ENCODE results near the gene MBTPS1.
A peak's percentile ranks its signal among the peaks of the same experiment; 100 is the strongest.

MBTPS1 gene

GRCh38 chr16:84105301-84105815 lies 11.4 kb downstream of the MBTPS1 start:
- Histone ChIP-seq H3K36me3 (ENCODE audit: control insufficient read depth in 5 of 5, insufficient read depth in 5 of 5, low read length in 5 of 5) (peaks cover 0 to 30% (median 26%) of the 10 kb centered on the region in 5 donors), H3K27ac (ENCODE audit: low read depth, low read length) (no peak overlapping the region), H3K4me1 (ENCODE audit: control insufficient read depth in 5 of 5, insufficient read depth in 5 of 5, low read length in 5 of 5) (peaks cover 0 to 20% (median 13%) of the 10 kb centered on the region in 5 donors), H3K9me3 (ENCODE audit: control insufficient read depth in 5 of 5, low read length in 5 of 5) (no peaks in the 10 kb centered on the region), H3K27me3 (ENCODE audit: control insufficient read depth in 5 of 5, insufficient read depth in 4 of 5, low read length in 5 of 5) (no peaks in the 10 kb centered on the region), H3K9ac (ENCODE audit: low read length in 5 of 5) (peak overlapping the region in 1 of 5 donors; percentile 12), H3K4me3 (ENCODE audit: low read depth in 1 of 5, low read length in 5 of 5) (no peak overlapping the region)

- H3K4me3 ChIP-seq (ENCODE audit: low read depth in 1 of 5, low read length in 5 of 5) = no peak overlapping the region
- no peak overlapping the region for H3K27ac ChIP-seq (ENCODE audit: low read depth, low read length)
- no peaks in the 10 kb centered on the region for H3K27me3 ChIP-seq (ENCODE audit: control insufficient read depth in 5 of 5, insufficient read depth in 4 of 5, low read length in 5 of 5)
- H3K4me1 ChIP-seq (ENCODE audit: control insufficient read depth in 5 of 5, insufficient read depth in 5 of 5, low read length in 5 of 5) = peaks cover 0 to 20% (median 13%) of the 10 kb centered on the region in 5 donors
- peaks cover 0 to 31% (median 26%) of the 10 kb centered on the region in 5 donors for H3K36me3 ChIP-seq (ENCODE audit: control insufficient read depth in 5 of 5, insufficient read depth in 5 of 5, low read length in 5 of 5)
- H3K9me3 ChIP-seq (ENCODE audit: control insufficient read depth in 5 of 5, low read length in 5 of 5) = no peaks in the 10 kb centered on the region
- H3K9ac ChIP-seq (ENCODE audit: low read length in 5 of 5) = no peak overlapping the region
Measured at GRCh38 chr16:84104231-84104630, 12.5 kb downstream of the MBTPS1 start.

GRCh38 chr16:84103678-84104077 lies 13.1 kb downstream of the MBTPS1 start:
- Histone ChIP-seq H3K36me3 (ENCODE audit: control insufficient read depth in 5 of 5, insufficient read depth in 5 of 5, low read length in 5 of 5) (peaks cover 5 to 32% (median 22%) of the 10 kb centered on the region in 5 donors), H3K27me3 (ENCODE audit: control insufficient read depth in 5 of 5, insufficient read depth in 4 of 5, low read length in 5 of 5) (no peaks in the 10 kb centered on the region), H3K4me3 (ENCODE audit: low read depth in 1 of 5, low read length in 5 of 5) (peak overlapping the region in 3 of 5 donors; percentile 3 to 23 (median 22)), H3K9me3 (ENCODE audit: control insufficient read depth in 5 of 5, low read length in 5 of 5) (no peaks in the 10 kb centered on the region), H3K9ac (ENCODE audit: low read length in 5 of 5) (peak overlapping the region in 2 of 5 donors; percentile 25 to 51), H3K27ac (ENCODE audit: low read depth, low read length) (no peak overlapping the region), H3K4me1 (ENCODE audit: control insufficient read depth in 5 of 5, insufficient read depth in 5 of 5, low read length in 5 of 5) (peaks cover 0 to 20% (median 13%) of the 10 kb centered on the region in 5 donors)

GRCh38 chr16:84098939-84099338 lies 17.8 kb downstream of the MBTPS1 start:
- Histone ChIP-seq H3K4me3 (ENCODE audit: low read depth in 1 of 5, low read length in 5 of 5) (no peak overlapping the region), H3K27me3 (ENCODE audit: control insufficient read depth in 5 of 5, insufficient read depth in 4 of 5, low read length in 5 of 5) (no peaks in the 10 kb centered on the region), H3K36me3 (ENCODE audit: control insufficient read depth in 5 of 5, insufficient read depth in 5 of 5, low read length in 5 of 5) (peaks cover 23 to 54% (median 38%) of the 10 kb centered on the region in 5 donors), H3K9me3 (ENCODE audit: control insufficient read depth in 5 of 5, low read length in 5 of 5) (no peaks in the 10 kb centered on the region), H3K4me1 (ENCODE audit: control insufficient read depth in 5 of 5, insufficient read depth in 5 of 5, low read length in 5 of 5) (peaks cover 0 to 16% (median 9%) of the 10 kb centered on the region in 5 donors), H3K27ac (ENCODE audit: low read depth, low read length) (no peak overlapping the region), H3K9ac (ENCODE audit: low read length in 5 of 5) (no peak overlapping the region)

- Histone ChIP-seq H3K4me3 (ENCODE audit: low read depth in 1 of 5, low read length in 5 of 5) (no peak overlapping the region), H3K9ac (ENCODE audit: low read length in 5 of 5) (no peak overlapping the region), H3K9me3 (ENCODE audit: control insufficient read depth in 5 of 5, low read length in 5 of 5) (no peaks in the 10 kb centered on the region), H3K36me3 (ENCODE audit: control insufficient read depth in 5 of 5, insufficient read depth in 5 of 5, low read length in 5 of 5) (peaks cover 31 to 74% (median 62%) of the 10 kb centered on the region in 5 donors), H3K27ac (ENCODE audit: low read depth, low read length) (no peak overlapping the region), H3K27me3 (ENCODE audit: control insufficient read depth in 5 of 5, insufficient read depth in 4 of 5, low read length in 5 of 5) (no peaks in the 10 kb centered on the region), H3K4me1 (ENCODE audit: control insufficient read depth in 5 of 5, insufficient read depth in 5 of 5, low read length in 5 of 5) (no peaks in the 10 kb centered on the region)
Measured at GRCh38 chr16:84096447-84097005, 20.2 kb downstream of the MBTPS1 start.

- Histone ChIP-seq H3K4me1 (ENCODE audit: control insufficient read depth in 5 of 5, insufficient read depth in 5 of 5, low read length in 5 of 5) (no peaks in the 10 kb centered on the region), H3K4me3 (ENCODE audit: low read depth in 1 of 5, low read length in 5 of 5) (no peak overlapping the region), H3K9me3 (ENCODE audit: control insufficient read depth in 5 of 5, low read length in 5 of 5) (no peaks in the 10 kb centered on the region), H3K36me3 (ENCODE audit: control insufficient read depth in 5 of 5, insufficient read depth in 5 of 5, low read length in 5 of 5) (peaks cover 33 to 84% (median 72%) of the 10 kb centered on the region in 5 donors), H3K9ac (ENCODE audit: low read length in 5 of 5) (no peak overlapping the region), H3K27ac (ENCODE audit: low read depth, low read length) (no peak overlapping the region), H3K27me3 (ENCODE audit: control insufficient read depth in 5 of 5, insufficient read depth in 4 of 5, low read length in 5 of 5) (no peaks in the 10 kb centered on the region)
Measured at GRCh38 chr16:84095466-84095865, 21.3 kb downstream of the MBTPS1 start.

- Histone ChIP-seq H3K9me3 (ENCODE audit: control insufficient read depth in 5 of 5, low read length in 5 of 5) (no peaks in the 10 kb centered on the region), H3K36me3 (ENCODE audit: control insufficient read depth in 5 of 5, insufficient read depth in 5 of 5, low read length in 5 of 5) (peaks cover 35 to 92% (median 87%) of the 10 kb centered on the region in 5 donors), H3K4me1 (ENCODE audit: control insufficient read depth in 5 of 5, insufficient read depth in 5 of 5, low read length in 5 of 5) (no peaks in the 10 kb centered on the region)
Measured at GRCh38 chr16:84093879-84094270, 22.9 kb downstream of the MBTPS1 start.

GRCh38 chr16:84093120-84093878 lies 23.4 kb downstream of the MBTPS1 start:
- Histone ChIP-seq H3K36me3 (ENCODE audit: control insufficient read depth in 5 of 5, insufficient read depth in 5 of 5, low read length in 5 of 5) (peaks cover 33 to 93% (median 89%) of the 10 kb centered on the region in 5 donors), H3K4me1 (ENCODE audit: control insufficient read depth in 5 of 5, insufficient read depth in 5 of 5, low read length in 5 of 5) (no peaks in the 10 kb centered on the region), H3K27ac (ENCODE audit: low read depth, low read length) (no peak overlapping the region), H3K9ac (ENCODE audit: low read length in 5 of 5) (no peak overlapping the region), H3K4me3 (ENCODE audit: low read depth in 1 of 5, low read length in 5 of 5) (no peak overlapping the region), H3K9me3 (ENCODE audit: control insufficient read depth in 5 of 5, low read length in 5 of 5) (no peaks in the 10 kb centered on the region), H3K27me3 (ENCODE audit: control insufficient read depth in 5 of 5, insufficient read depth in 4 of 5, low read length in 5 of 5) (no peaks in the 10 kb centered on the region)

More at GRCh38 chr16:84093879-84094270, 22.9 kb downstream of the MBTPS1 start:
- H3K4me3 ChIP-seq (ENCODE audit: low read depth in 1 of 5, low read length in 5 of 5) = no peak overlapping the region
- no peaks in the 10 kb centered on the region for H3K27me3 ChIP-seq (ENCODE audit: control insufficient read depth in 5 of 5, insufficient read depth in 4 of 5, low read length in 5 of 5)
- no peak overlapping the region for H3K27ac ChIP-seq (ENCODE audit: low read depth, low read length)
- no peak overlapping the region for H3K9ac ChIP-seq (ENCODE audit: low read length in 5 of 5)

GRCh38 chr16:84091460-84091859 lies 25.3 kb downstream of the MBTPS1 start:
- Histone ChIP-seq H3K36me3 (ENCODE audit: control insufficient read depth in 5 of 5, insufficient read depth in 5 of 5, low read length in 5 of 5) (peaks cover 38 to 96% (median 94%) of the 10 kb centered on the region in 5 donors), H3K4me1 (ENCODE audit: control insufficient read depth in 5 of 5, insufficient read depth in 5 of 5, low read length in 5 of 5) (no peaks in the 10 kb centered on the region), H3K9me3 (ENCODE audit: control insufficient read depth in 5 of 5, low read length in 5 of 5) (no peaks in the 10 kb centered on the region), H3K27ac (ENCODE audit: low read depth, low read length) (no peak overlapping the region), H3K9ac (ENCODE audit: low read length in 5 of 5) (no peak overlapping the region), H3K4me3 (ENCODE audit: low read depth in 1 of 5, low read length in 5 of 5) (no peak overlapping the region), H3K27me3 (ENCODE audit: control insufficient read depth in 5 of 5, insufficient read depth in 4 of 5, low read length in 5 of 5) (no peaks in the 10 kb centered on the region)

- H3K4me3 ChIP-seq (ENCODE audit: low read depth in 1 of 5, low read length in 5 of 5) = no peak overlapping the region
- H3K36me3 ChIP-seq (ENCODE audit: control insufficient read depth in 5 of 5, insufficient read depth in 5 of 5, low read length in 5 of 5) = peaks cover 31 to 96% (median 93%) of the 10 kb centered on the region in 5 donors
- no peak overlapping the region for H3K27ac ChIP-seq (ENCODE audit: low read depth, low read length)
- H3K27me3 ChIP-seq (ENCODE audit: control insufficient read depth in 5 of 5, insufficient read depth in 4 of 5, low read length in 5 of 5) = no peaks in the 10 kb centered on the region
- peaks cover 0 to 3% (median 0%) of the 10 kb centered on the region in 5 donors for H3K4me1 ChIP-seq (ENCODE audit: control insufficient read depth in 5 of 5, insufficient read depth in 5 of 5, low read length in 5 of 5)
- no peak overlapping the region for H3K9ac ChIP-seq (ENCODE audit: low read length in 5 of 5)
- no peaks in the 10 kb centered on the region for H3K9me3 ChIP-seq (ENCODE audit: control insufficient read depth in 5 of 5, low read length in 5 of 5)
Measured at GRCh38 chr16:84090211-84090610, 26.5 kb downstream of the MBTPS1 start.
